Breast epithelium (tissue), 4 donors: ENCODE results near the gene COMMD9. TPM values are rescaled to one million over a fixed set of nuclear protein-coding genes. Genes with fewer than 3 reads are reported as not detected.

Experiments
- DNase-seq, 2 donors: peaks; one replicate each; pipeline ENCODE4 v3.0.0-alpha.2; 2019; ENCODE audit warnings: low spot score in 2 of 2
- H3K27ac ChIP-seq, 2 donors: fragments of 200-600 bp; sonication (generic) in 1 of 2; one replicate each; pipeline ENCODE4 v1.5.1; 2016 to 2019; ENCODE audit warnings: mild to moderate bottlenecking in 1 of 2
- H3K27me3 ChIP-seq, 2 donors: fragments of 200-600 bp; sonication (generic) in 1 of 2; one replicate each; pipeline versions ENCODE4 v1.5.1 to v1.6.0; 2017 to 2019; ENCODE audit warnings: control low read depth in 1 of 2, mild to moderate bottlenecking in 1 of 2
- H3K36me3 ChIP-seq: fragments of 200-600 bp; one replicate; pipeline ENCODE4 v1.5.1; 2019
- H3K4me1 ChIP-seq, 2 donors: fragments of 200-600 bp; sonication (generic); one replicate each; pipeline ENCODE4 v1.5.1; 2016 to 2019; ENCODE audit warnings: control low read depth in 1 of 2
- H3K4me3 ChIP-seq, 3 donors: fragments of 200-600 bp; sonication (generic); 1 replicate in 2 of 3; 2 replicates in 1 of 3; pipeline ENCODE4 v1.5.1; 2016 to 2019; ENCODE audit warnings: mild to moderate bottlenecking in 3 of 3, moderate library complexity in 2 of 3
- H3K9me3 ChIP-seq, 2 donors: fragments of 200-600 bp; sonication (generic) in 1 of 2; one replicate each; pipeline ENCODE4 v1.5.1; 2016 to 2019; ENCODE audit warnings: control low read depth in 1 of 2
- CTCF ChIP-seq, 3 donors: fragments of 450-650 bp; IDR thresholded peaks; one replicate each; pipeline ENCODE4 v1.5.1; 2016 to 2017; ENCODE audit warnings: antibody characterized with exemption in 3 of 3, mild to moderate bottlenecking in 3 of 3, moderate library complexity in 3 of 3
- POLR2A ChIP-seq: fragments of 450-650 bp; IDR thresholded peaks from one replicate; pipeline ENCODE4 v1.6.1; 2016; ENCODE audit warnings: antibody characterized with exemption, mild to moderate bottlenecking, moderate library complexity
- POLR2AphosphoS5 ChIP-seq, 3 donors: sonication (generic); formaldehyde crosslinking; IDR thresholded peaks; one replicate each; pipeline ENCODE4 v1.6.1; 2017; ENCODE audit warnings: antibody characterized with exemption in 3 of 3
- intact Hi-C: fragments of 100-400 bp; cut with DNase I; formaldehyde crosslinking; loops from one replicate; pipeline ENCODE4 v1.15.1; 2023; ENCODE audit warnings: low total_unique reads
- total RNA-seq, 3 donors: library from RNA; depleted of rRNA; stranded (reverse); fragments of >200 nt; gene quantifications; one replicate each; pipeline ENCODE4 v1.1.0, GENCODE V29; 2016

COMMD9 gene
- total RNA-seq, 3 donors from 2014 or later = 38.3 to 61.6 (median 53.6) TPM

DNA sequence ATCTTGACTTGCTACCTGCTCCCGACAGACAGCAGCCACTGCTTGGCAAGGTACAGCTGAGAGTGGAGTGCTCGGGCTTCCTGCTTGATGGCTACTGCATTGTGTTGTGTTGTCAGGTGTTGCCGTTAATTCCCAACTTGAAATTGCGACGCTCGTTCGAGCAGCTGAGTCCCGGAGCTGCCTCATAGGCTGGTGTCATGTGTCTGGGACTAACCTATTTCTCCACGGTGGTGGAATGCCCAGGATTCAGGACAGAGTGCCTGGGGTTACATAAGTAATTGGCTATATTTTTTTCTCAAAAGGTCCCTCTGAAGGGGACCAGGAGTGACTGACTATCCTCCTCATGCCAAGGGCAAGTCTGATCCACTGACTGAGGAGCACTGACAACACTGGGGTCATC, 18.5 kb downstream of the COMMD9 start:
- peaks cover 12% of the 10 kb centered on the region for H3K36me3 ChIP-seq
- TF ChIP-seq CTCF (IDR thresholded peaks at IDR 0.05) = no peak
- TF ChIP-seq POLR2AphosphoS5 (IDR thresholded peaks at IDR 0.05) = no peak
- TF ChIP-seq POLR2A = no peak
- no peak for DNase-seq
- no peaks in the 10 kb centered on the region for H3K27me3 ChIP-seq
- H3K27ac ChIP-seq = no peak overlapping the region
- no peaks in the 10 kb centered on the region for H3K4me1 ChIP-seq
- intact Hi-C loops = loop anchor here (1.0 kb wide), 1 partner anchor 27 kb away; no protein-coding TSS in a partner anchor
- H3K9me3 ChIP-seq = no peaks in the 10 kb centered on the region
- no peak overlapping the region for H3K4me3 ChIP-seq

- peaks cover 12% of the 10 kb centered on the region for H3K36me3 ChIP-seq
- intact Hi-C loops = loop anchor here (5.0 kb wide), 1 partner anchor 651 kb away; the partner anchor contains the start of gene FJX1
- no peaks in the 10 kb centered on the region for H3K27me3 ChIP-seq
- H3K27ac ChIP-seq = no peak overlapping the region
- no peak for DNase-seq
- no peak overlapping the region for H3K4me3 ChIP-seq
- H3K9me3 ChIP-seq = no peaks in the 10 kb centered on the region
- H3K4me1 ChIP-seq = no peaks in the 10 kb centered on the region
- no peak for TF ChIP-seq POLR2AphosphoS5 (IDR thresholded peaks at IDR 0.05)
- TF ChIP-seq POLR2A = no peak
- no peak for TF ChIP-seq CTCF (IDR thresholded peaks at IDR 0.05)
These were observed 20.8 kb downstream of the COMMD9 start for GRCh38 chr11:36268337-36268985.

GRCh38 chr11:36266767-36267166, 22.5 kb downstream of the COMMD9 start:
- Histone ChIP-seq H3K9me3 (no peaks in the 10 kb centered on the region), H3K27ac (no peak overlapping the region), H3K4me1 (no peaks in the 10 kb centered on the region), H3K4me3 (no peak overlapping the region), H3K36me3 (peaks cover 3% of the 10 kb centered on the region), H3K27me3 (no peaks in the 10 kb centered on the region)
- TF ChIP-seq POLR2AphosphoS5 (IDR thresholded peaks at IDR 0.05) = no peak
- TF ChIP-seq POLR2A = no peak
- TF ChIP-seq CTCF (IDR thresholded peaks at IDR 0.05) = no peak
- intact Hi-C loops = loop anchor here (5.0 kb wide), 1 partner anchor 649 kb away; the partner anchor contains the start of gene FJX1
- DNase-seq = no peak

DNA sequence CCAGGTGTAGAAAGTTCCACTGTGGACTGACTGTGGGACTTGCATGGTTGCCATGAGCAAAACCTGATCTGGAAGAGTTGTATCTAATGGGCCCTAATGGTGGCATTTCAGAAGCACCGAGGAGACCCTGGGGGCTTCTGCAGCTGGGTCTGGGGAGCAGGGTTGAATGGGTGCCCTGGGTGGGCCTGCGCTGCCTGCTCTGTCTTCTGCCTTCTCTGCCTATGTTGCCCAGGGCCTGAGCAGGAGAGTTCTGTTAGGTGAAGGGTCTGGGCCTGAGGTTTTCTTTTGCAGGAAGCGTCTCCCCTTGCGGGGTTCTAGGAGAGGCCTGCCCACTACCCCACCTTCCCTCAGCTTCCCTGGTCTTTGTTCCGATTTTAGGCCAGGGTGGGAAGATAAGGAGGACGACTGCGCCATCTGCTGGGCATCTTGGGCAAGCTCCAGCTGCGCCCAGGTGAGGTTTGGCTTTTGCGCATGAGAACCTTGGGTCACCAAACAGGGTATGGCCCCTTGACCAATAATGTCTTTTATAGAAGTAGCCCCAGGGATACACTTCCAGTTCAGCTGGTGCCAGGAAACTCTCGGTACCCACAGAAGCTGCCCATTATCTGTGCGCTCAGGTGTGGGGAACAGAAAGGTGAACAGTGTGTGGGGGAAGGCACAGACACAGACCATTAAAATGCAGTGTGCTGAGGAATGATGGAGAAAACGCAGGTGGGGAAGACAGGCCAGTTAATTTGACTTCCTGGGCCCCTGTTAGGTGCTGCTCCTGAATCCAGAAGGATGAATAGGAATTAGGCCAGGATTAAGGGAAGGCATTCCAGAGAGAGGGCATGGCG, 23.2 kb downstream of the COMMD9 start:
- Histone ChIP-seq H3K27ac (no peak overlapping the region), H3K9me3 (no peaks in the 10 kb centered on the region), H3K36me3 (no peaks in the 10 kb centered on the region), H3K4me1 (no peaks in the 10 kb centered on the region), H3K27me3 (no peaks in the 10 kb centered on the region), H3K4me3 (no peak overlapping the region)
- TF ChIP-seq CTCF (IDR thresholded peaks at IDR 0.05) = peak; percentile 64 to 86 (median 75)
- no peak for TF ChIP-seq POLR2AphosphoS5 (IDR thresholded peaks at IDR 0.05)
- DNase-seq = peak; percentile 22 to 61
- intact Hi-C loops = loop anchor here (5.0 kb wide), 1 partner anchor 649 kb away; the partner anchor contains the start of gene FJX1

- no peaks in the 10 kb centered on the region for H3K36me3 ChIP-seq
- no peak overlapping the region for H3K27ac ChIP-seq
- H3K9me3 ChIP-seq = no peaks in the 10 kb centered on the region
- TF ChIP-seq CTCF (IDR thresholded peaks at IDR 0.05) (no peak), POLR2A (no peak), POLR2AphosphoS5 (IDR thresholded peaks at IDR 0.05) (no peak)
- no peak overlapping the region for H3K4me3 ChIP-seq
- no peaks in the 10 kb centered on the region for H3K4me1 ChIP-seq
- intact Hi-C loops = loop anchor here (5.0 kb wide), 1 partner anchor 648 kb away; the partner anchor contains the start of gene FJX1
- no peak for DNase-seq
- H3K27me3 ChIP-seq = no peaks in the 10 kb centered on the region
These were observed 24.3 kb downstream of the COMMD9 start for GRCh38 chr11:36264973-36265344.
